ENCODE data around the gene NUTM2B. TPM values are rescaled to one million over a fixed set of nuclear protein-coding genes. Genes with fewer than 3 reads are reported as not detected.
"Not testable (repeated sequence)": the region's sequence is repeated elsewhere in the genome, so short reads cannot be mapped to it uniquely, and the experiment has no call there.

Gene NUTM2B
- total RNA-seq, 1 donor from 2014 or later: 2.2 TPM

DNA sequence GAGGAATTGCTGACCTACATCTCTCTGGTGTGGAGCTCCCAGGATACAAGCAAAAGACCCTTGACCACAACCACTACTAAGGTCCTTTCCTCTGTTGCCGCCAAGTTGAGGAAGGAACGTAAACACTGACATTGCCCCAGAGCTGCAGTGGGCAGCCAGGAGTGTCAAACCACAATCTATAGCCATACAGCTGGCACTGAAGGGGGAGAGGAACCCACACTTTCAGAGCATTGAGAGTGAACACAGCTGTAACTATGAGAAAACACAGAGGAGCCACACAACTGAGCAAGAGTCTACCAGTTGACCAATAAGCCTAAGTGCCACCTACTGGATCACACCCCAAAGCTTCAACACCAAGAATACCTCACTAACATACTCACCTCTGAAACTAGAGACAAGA is 45.5 kb downstream of the NUTM2B start:
- not testable (repeated sequence) for DNase-seq (ENCODE audit: low spot score)

GRCh38 chr10:79753601-79754000 is 50.6 kb downstream of the NUTM2B start:
- not testable (repeated sequence) for DNase-seq (ENCODE audit: low spot score)

DNA sequence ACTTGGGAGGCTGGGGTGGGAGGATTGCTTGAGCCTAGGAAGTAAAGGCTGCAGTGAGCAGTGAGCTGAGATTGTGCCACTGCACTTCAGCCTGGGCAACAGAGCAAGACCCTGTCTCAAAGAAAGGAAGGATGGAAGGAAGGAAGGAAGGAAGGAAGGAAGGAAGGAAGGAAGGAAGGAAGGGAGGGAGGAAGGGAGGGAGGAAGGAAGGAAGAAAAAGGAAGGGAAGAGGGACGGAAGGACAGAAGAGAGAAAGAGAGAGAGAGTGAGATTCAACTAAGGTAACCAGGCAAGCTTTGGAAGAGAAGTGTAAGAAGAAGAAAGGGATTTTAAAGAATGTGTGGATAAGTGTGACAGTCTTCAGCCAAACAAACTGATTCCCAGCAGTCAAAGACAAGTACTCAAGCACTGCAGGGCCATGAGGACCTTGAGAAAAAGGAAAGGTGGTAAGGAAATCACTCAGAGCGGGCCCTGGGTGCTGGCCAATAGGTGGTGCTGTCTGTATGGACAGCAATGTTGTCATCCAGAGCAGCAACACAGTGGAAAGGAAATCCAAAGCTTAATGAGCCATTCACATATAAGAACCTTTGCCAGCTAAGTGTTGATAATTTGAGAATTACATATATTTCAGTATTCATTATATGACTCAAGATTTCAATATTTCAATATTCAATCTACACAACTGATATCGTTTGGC is 55.4 kb downstream of the NUTM2B start:
- not testable (repeated sequence) for DNase-seq (ENCODE audit: low spot score)

Other genes starting within 250 kb of the NUTM2B start
- gene EIF5AL1, start 190.7 kb upstream of the NUTM2B start, total RNA-seq (ENCODE audit: insufficient read depth, low replicate concordance): 0.48 TPM
- gene SFTPA2, start 142.8 kb upstream of the NUTM2B start, total RNA-seq (ENCODE audit: insufficient read depth, low replicate concordance): 2.6 TPM
- gene SFTPA1, start 92.3 kb upstream of the NUTM2B start, total RNA-seq (ENCODE audit: insufficient read depth, low replicate concordance): 0.48 TPM
- 1.4 TPM for gene NUTM2E, start 123.5 kb downstream of the NUTM2B start, total RNA-seq (ENCODE audit: insufficient read depth, low replicate concordance)
- not detected for gene SFTPD, start 245.9 kb downstream of the NUTM2B start, total RNA-seq (ENCODE audit: insufficient read depth, low replicate concordance)

Data from umbilical cord (tissue), 2 donors.